OCI-LY3 (cell line): ENCODE data around the gene MSI2.

Experiments
- H2AFZ ChIP-seq: fragments of 200-600, 300-600 bp; shearing (Covaris generic); 2 replicates; pipeline ENCODE4 v1.6.0; 2014; ENCODE audit warnings: antibody characterized with exemption, low read depth, low read length
- H3K27ac ChIP-seq: fragments of 200-600, 300-600 bp; sonication (generic); 2 replicates; pipeline ENCODE4 v1.5.1; 2014; ENCODE audit warnings: mild to moderate bottlenecking, low read length, moderate library complexity, mixed read lengths
- H3K27me3 ChIP-seq: fragments of 200-600, 300-600 bp; sonication (generic); 2 replicates; pipeline ENCODE4 v1.6.1; 2014; ENCODE audit warnings: low read depth, low read length, mixed read lengths
- H3K36me3 ChIP-seq: fragments of 200-600, 300-600 bp; sonication (generic); replicated peaks from 2 replicates; pipeline ENCODE3; 2014; ENCODE audit warnings: low read depth, low read length, mixed read lengths
- H3K4me1 ChIP-seq: fragments of 300-600, 200-600 bp; sonication (generic); 2 replicates; pipeline ENCODE4 v1.6.1; 2014; ENCODE audit warnings: low read length, mixed read lengths
- H3K4me2 ChIP-seq: fragments of 200-600, 300-600 bp; sonication (generic); 2 replicates; pipeline ENCODE4 v1.6.1; 2014; ENCODE audit warnings: low read length, mixed read lengths
- H3K4me3 ChIP-seq: fragments of 300-600, 200-600 bp; sonication (generic); 2 replicates; pipeline ENCODE4 v1.5.1; 2014; ENCODE audit warnings: antibody characterized with exemption, mild to moderate bottlenecking, low read length, moderate library complexity
- H3K79me2 ChIP-seq: fragments of 300-600, 200-600 bp; shearing (Covaris generic); 2 replicates; pipeline ENCODE4 v1.6.1; 2014; ENCODE audit warnings: mild to moderate bottlenecking, low read length, mixed read lengths
- H3K9ac ChIP-seq: fragments of 300-600, 200-600 bp; shearing (Covaris generic); 2 replicates; pipeline ENCODE4 v1.6.0; 2014; ENCODE audit warnings: mild to moderate bottlenecking, low read length, moderate library complexity
- H3K9me3 ChIP-seq: fragments of 200-600, 300-600 bp; shearing (Covaris generic); 2 replicates; pipeline ENCODE4 v1.6.1; 2014; ENCODE audit warnings: low read length, mixed read lengths; ENCODE audit not compliant: insufficient read depth
- H4K20me1 ChIP-seq: fragments of 200-600, 300-600 bp; sonication (generic); 2 replicates; pipeline ENCODE4 v1.6.1; 2016; ENCODE audit warnings: low read length, mixed read lengths; ENCODE audit not compliant: insufficient read depth
- EZH2phosphoT487 ChIP-seq: fragments of 200-600 bp; shearing (Covaris generic); IDR thresholded peaks from 2 replicates; pipeline ENCODE4 v1.6.1; 2018; ENCODE audit warnings: antibody characterized with exemption, mixed run types, low read depth
- TF ChIP-seq, protein P1 (sequence below): fragments of 200-600, 300-600 bp; sonication (generic); IDR thresholded peaks from 2 replicates; pipeline ENCODE4 v1.5.1; 2014; ENCODE audit warnings: antibody characterized with exemption, low read length, low read depth

MSI2 gene

GRCh38 chr17:57255776-57256681, at the start of gene MSI2:
Gene MSI2, plus strand, starts transcription at chr17:57256523. Its CDS starts 220 bp downstream, at chr17:57256743.
- peak within 1 kb of the TSS; percentile 45 for H3K27ac ChIP-seq
- H3K79me2 ChIP-seq, result peaks cover 24% of the 10 kb centered on the region
- peak within 1 kb of the TSS; percentile 74 for H3K4me2 ChIP-seq
- peak within 1 kb of the TSS; percentile 80 for H3K4me3 ChIP-seq
- peak within 1 kb of the TSS; percentile 76 for H2AFZ ChIP-seq
- H3K27me3 ChIP-seq, result no peaks in the 10 kb centered on the region
- H3K36me3 ChIP-seq, result peaks cover 20% of the 10 kb centered on the region
- peaks cover 4% of the 10 kb centered on the region; the same call in 1 of the 2 replicates for H4K20me1 ChIP-seq
- peaks cover 4% of the 10 kb centered on the region; the same call in 1 of the 2 replicates for H3K9me3 ChIP-seq
- TF ChIP-seq, protein P1, sequence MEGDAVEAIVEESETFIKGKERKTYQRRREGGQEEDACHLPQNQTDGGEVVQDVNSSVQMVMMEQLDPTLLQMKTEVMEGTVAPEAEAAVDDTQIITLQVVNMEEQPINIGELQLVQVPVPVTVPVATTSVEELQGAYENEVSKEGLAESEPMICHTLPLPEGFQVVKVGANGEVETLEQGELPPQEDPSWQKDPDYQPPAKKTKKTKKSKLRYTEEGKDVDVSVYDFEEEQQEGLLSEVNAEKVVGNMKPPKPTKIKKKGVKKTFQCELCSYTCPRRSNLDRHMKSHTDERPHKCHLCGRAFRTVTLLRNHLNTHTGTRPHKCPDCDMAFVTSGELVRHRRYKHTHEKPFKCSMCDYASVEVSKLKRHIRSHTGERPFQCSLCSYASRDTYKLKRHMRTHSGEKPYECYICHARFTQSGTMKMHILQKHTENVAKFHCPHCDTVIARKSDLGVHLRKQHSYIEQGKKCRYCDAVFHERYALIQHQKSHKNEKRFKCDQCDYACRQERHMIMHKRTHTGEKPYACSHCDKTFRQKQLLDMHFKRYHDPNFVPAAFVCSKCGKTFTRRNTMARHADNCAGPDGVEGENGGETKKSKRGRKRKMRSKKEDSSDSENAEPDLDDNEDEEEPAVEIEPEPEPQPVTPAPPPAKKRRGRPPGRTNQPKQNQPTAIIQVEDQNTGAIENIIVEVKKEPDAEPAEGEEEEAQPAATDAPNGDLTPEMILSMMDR, result no peak
- no peak for TF ChIP-seq EZH2phosphoT487
- peak within 1 kb of the TSS; percentile 74 for H3K9ac ChIP-seq
- H3K4me1 ChIP-seq, result peaks cover 15% of the 10 kb centered on the region

DNA sequence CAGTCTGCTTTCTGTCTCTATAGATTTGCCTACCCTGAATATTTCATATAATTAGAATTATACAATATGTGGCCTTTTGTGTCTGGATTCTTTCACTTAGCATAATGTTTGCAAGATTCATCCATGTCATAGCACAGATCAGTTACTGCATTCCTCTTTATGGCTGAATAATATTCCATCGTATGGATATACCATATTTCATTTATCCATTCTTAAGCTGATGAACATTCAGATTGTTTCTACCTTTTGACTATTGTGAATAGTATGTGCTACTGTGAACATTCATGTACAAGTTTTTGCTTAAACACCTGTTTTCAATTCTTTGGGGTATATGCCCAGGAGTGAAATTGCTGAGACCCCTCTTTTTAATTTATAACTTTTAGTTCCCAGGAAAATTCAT, 49.4 kb upstream of the MSI2 start:
- Histone ChIP-seq H3K9ac (no peak overlapping the region), H3K36me3 (no peaks in the 10 kb centered on the region)

DNA sequence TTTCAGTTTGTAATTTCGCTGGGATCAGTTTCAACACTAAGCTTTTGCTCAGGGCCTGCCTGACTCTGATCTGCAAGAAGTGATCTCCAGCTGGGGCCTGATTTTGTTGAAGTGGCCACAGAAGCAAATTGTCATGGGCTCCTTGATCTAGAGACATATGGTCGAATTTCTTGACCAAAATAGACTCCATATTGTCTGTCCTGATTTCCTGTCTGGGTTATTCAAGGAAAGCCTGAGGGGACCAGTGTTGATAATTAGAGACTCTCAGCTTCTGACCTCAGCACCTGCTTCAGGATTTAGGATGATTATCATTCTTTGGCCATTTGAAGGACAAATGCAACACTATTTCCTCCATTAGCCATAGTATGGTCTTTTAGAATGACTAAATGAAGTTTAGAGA, 48.9 kb upstream of the MSI2 start:
- Histone ChIP-seq H3K36me3 (no peaks in the 10 kb centered on the region), H2AFZ (no peak overlapping the region), H3K9me3 (peaks cover 13% of the 10 kb centered on the region), H3K27me3 (0 out of 2 replicates have a peak, but pooled peaks cover 5% of the 10 kb centered on the region), H3K9ac (no peak overlapping the region), H3K4me2 (no peak overlapping the region), H3K4me1 (no peaks in the 10 kb centered on the region), H3K4me3 (no peak overlapping the region), H3K27ac (no peak overlapping the region), H3K79me2 (no peaks in the 10 kb centered on the region), H4K20me1 (no peaks in the 10 kb centered on the region)
- TF ChIP-seq, protein P1, result no peak
- no peak for TF ChIP-seq EZH2phosphoT487

More for the DNA sequence above, 49.4 kb upstream of the MSI2 start:
- no peaks in the 10 kb centered on the region for H3K79me2 ChIP-seq
- peaks cover 13% of the 10 kb centered on the region for H3K9me3 ChIP-seq
- no peaks in the 10 kb centered on the region for H3K4me1 ChIP-seq
- no peak overlapping the region for H3K4me2 ChIP-seq
- H3K4me3 ChIP-seq, result no peak overlapping the region
- no peak overlapping the region for H2AFZ ChIP-seq
- no peak overlapping the region for H3K27ac ChIP-seq
- H4K20me1 ChIP-seq, result no peaks in the 10 kb centered on the region
- H3K27me3 ChIP-seq, result 0 out of 2 replicates have a peak, but pooled peaks cover 5% of the 10 kb centered on the region
- TF ChIP-seq EZH2phosphoT487, result no peak
- TF ChIP-seq, protein P1, result no peak

DNA sequence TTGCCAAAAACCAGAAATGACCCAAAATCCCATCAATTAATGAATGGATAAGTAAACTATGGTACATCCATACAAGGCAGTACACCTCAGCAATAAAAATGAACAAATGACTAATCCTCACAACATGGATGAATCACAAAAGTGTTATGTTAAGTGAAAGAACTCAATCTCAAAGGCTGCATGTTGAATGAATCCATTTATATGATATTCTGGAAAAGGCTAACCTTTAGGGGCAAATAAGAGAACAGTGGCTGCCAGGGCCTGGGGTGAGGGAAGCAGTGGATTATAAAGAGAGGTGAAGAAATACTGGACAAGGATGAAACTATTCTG, 46.1 kb upstream of the MSI2 start:
- H2AFZ ChIP-seq, result no peak overlapping the region
- no peak overlapping the region for H3K27ac ChIP-seq
- H3K9ac ChIP-seq, result no peak overlapping the region
- H3K4me3 ChIP-seq, result no peak overlapping the region
- no peaks in the 10 kb centered on the region for H4K20me1 ChIP-seq
- no peaks in the 10 kb centered on the region for H3K36me3 ChIP-seq
- no peaks in the 10 kb centered on the region for H3K4me1 ChIP-seq
- 0 out of 2 replicates have a peak, but pooled peaks cover 5% of the 10 kb centered on the region for H3K27me3 ChIP-seq
- TF ChIP-seq EZH2phosphoT487, result no peak
- TF ChIP-seq, protein P1, result no peak
- H3K9me3 ChIP-seq, result peaks cover 13% of the 10 kb centered on the region
- H3K4me2 ChIP-seq, result no peak overlapping the region
- no peaks in the 10 kb centered on the region for H3K79me2 ChIP-seq
